DLD1 (cell line): Measurements from ENCODE around the gene RNF187.

Experiments
- in situ Hi-C: cut with HindIII; loops from 2 replicates; pipeline ENCODE4 v1.10.0; 2017; ENCODE audit warnings: low sequenced_read_pairs

Gene RNF187

GRCh38 chr1:228507961-228508652 is 20.9 kb downstream of the RNF187 start:
- in situ Hi-C loops = no loop called here

DNA sequence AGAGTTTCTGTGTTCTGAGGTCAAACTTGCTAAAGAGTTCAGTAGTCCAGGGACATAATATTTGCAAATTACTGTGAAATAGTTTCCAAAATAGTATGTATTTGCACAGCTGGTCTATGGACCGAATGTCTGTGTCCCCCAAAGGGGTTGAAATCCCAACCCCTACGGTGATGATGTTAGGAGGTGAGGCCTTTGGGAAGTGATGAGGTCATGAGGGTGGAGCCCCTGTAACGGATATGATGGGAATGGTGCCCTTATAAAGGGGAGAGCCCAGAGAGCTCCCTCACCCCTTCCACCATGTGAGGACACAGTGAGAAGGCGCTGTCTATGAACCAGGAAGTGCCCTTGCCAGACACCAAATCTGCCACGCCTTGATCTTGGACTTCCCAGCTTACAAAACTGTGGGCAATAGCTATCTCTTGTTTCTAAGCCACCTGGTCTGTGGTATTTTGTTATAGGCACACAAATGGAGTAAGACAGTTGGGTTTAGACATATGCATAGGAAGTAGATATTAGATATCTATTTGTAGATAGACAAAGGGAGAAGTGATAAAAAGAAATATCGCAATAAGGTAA is 21.7 kb downstream of the RNF187 start:
- in situ Hi-C loops = no loop called here

DNA sequence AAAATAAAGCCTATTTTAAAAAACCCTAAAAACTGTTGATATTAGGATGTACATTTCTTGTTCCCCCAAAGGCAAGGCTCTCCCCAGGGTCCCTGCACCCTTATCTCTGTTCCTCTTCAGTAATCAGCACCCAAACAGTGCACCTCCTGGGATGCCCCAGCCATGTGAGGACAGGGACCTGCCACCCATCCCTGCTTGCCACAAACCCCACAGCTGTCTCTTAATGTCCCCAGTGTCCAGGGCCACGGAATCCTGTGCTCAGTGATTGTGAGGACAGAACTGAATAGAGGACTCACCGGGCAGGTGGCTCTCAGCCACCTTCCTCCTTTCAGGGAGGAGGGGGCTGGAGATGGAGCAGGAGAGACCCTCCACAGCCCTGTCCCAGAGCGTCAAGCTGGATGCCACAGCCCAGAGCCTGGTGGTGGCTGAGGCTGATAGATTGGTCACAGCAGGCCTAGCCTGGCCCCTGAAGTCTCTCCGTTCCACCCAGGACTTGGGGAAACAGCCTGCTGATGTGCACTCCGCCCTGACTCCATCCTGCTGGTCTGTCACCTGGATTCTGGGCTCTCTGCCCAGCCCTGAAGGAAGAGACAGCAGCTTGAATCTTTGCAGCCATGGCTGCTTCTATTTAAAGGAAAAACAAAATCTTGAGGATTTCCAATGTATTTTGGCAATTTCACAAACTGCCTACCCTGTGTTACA is 23.1 kb downstream of the RNF187 start:
- in situ Hi-C loops = no loop called here

GRCh38 chr1:228510803-228511413 is 23.7 kb downstream of the RNF187 start:
- in situ Hi-C loops = no loop called here

GRCh38 chr1:228511546-228512445 is 24.6 kb downstream of the RNF187 start:
- in situ Hi-C loops = no loop called here

- in situ Hi-C loops = no loop called here
Observed at GRCh38 chr1:228512781-228513198, 25.6 kb downstream of the RNF187 start.

DNA sequence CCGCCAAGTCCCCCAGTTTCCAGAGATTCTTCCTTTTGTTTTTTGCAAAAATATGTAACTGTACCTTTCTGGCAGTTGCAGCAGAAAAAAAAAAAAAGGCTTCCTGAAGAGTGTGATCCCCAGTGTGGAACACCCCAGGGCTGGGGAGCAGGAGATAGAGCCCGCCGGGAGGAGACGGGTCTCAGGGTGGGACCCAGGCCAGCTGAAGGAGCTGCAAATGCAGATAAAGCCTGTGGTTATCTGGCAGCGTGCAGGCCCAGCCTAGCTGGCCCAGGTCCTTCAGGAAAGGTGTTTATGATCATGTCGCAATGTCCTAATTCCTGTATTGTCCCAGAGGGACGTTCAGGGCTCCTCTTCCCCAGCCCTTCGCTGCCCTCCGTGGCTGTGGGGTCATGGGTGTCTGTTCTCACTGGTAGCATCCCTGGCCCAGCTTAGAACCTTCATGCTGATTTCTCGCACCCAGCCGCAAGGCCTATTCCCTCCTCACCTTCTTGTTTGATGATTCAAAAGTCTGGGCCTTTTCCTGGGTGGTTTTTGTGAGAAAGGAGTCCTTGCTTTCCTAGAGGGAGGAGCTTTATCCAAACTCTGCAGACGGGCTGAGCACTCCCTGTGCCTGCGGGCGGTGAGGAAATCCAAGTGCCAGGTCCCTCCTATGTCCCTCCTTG is 26.2 kb downstream of the RNF187 start:
- in situ Hi-C loops = no loop called here

DNA sequence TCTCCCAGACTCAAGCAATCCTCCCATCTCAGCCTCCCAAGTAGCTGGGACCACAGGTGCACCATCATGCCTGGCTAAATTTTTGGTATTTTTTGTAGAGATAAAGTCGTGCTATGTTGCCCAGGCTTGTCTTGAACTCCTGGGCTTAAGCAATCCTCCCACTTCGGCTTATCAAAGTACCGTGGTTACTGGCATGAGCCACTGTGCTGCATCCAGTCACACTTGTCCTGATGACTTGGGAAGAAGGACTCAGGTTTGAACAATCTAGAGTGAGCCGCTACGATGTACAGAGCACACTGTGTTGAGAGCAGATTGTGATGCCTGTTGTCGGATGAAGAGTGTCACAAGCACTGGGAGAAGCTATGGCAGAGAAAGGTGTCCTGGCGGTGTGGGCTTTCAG is 27.2 kb downstream of the RNF187 start:
- in situ Hi-C loops = no loop called here

DNA sequence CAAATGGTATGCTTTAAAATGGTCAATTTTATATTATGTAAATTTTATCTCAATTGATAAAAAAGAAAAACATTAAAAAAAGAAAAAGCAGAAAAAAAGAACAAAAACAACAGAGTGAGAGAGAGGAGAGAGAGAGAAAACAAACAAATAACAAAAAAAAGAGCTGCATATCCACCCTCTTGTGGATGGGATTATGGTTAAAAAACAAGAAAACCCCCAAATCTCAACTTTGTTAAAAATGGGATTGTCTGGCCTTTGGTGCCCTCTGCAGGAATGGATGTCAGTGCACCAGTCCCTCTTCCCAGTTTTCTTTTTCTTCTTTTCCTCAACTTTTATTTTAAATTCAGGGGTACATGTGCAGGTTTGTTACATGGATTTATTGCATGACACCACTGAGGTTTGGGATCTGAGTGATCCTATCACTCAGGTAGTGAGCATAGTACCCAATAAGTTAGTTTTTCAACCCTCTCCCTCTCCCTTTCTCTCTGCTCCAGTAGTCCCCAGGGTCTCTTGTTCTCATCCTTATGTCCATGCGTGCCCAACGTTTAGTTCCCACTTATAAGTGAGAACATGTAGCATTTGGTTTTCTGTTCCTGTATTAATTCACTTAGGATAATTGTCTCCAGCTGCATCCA is 28.1 kb downstream of the RNF187 start:
- in situ Hi-C loops = no loop called here

DNA sequence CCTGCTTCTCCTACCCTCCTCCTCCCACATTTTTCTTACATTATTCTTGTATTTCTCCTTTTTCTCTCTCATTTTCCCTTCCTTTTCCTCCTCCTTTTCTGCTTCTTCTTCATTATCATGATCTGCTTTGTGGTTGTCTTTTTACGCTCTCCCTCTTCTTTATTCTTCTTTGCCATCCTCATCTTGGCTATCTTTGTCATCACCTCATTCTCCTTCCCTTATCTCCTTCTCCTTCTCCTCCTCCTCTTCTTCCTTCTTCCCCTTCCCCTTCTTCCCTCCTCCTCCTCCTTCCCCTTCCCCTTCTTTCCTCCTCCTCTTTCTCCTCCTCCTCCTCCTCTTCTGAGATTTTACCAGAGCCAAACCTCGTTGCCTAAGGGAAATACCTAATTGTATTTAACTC is 30.5 kb downstream of the RNF187 start:
- in situ Hi-C loops = no loop called here

GRCh38 chr1:228527596-228527995 is 40.4 kb downstream of the RNF187 start:
- in situ Hi-C loops = no loop called here

DNA sequence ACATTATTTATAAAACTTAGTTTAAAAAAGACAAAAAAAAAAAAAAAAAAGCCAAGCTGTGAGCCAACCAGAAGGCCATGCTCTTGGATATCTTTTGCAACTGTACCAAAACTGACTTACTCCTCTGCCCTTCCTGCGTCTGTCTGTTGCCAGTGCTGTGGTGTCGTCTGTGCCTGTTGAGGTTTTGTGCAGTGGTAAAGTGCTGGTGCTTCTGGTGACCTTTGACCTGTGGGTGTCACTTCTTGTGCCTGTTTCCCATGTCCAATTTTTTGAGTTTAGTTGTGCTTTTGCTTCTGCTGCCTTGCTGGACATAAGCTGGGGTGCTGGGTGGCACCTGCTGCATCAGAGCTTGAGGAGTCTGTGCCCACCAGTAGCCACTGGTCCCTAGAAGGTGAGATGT is 41.4 kb downstream of the RNF187 start:
- in situ Hi-C loops = no loop called here

DNA sequence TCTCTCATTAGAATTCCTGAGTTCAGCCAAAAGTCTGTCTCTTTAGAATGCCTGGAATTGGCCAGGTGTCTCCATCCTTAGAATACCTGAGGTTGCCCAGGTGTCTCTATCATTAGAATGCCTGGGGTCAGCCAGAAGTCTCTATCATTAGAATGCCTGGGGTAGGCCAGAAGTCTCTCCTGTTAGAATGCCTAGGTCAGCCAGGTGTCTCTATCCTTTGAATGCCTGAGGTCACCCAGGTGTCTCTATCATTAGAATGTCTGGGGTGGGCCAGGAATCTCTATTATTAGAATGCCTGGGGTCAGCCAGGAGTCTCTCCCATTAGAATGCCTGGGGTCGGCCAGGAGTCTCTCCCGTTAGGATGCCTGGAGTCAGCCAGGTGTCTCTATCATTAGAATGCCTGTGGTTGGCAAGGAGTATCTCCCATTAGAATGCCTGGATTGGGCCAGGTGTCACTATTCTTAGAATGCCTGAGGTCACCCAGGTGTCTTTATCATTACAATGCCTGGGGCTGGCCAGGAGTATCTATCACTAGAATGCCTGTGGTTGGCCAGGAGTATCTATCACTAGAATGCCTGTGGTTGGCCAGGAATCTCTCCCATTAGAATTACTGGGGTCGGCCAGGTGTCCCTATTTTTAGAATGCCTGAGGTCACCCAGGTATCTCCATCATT is 43.0 kb downstream of the RNF187 start:
- in situ Hi-C loops = no loop called here

DNA sequence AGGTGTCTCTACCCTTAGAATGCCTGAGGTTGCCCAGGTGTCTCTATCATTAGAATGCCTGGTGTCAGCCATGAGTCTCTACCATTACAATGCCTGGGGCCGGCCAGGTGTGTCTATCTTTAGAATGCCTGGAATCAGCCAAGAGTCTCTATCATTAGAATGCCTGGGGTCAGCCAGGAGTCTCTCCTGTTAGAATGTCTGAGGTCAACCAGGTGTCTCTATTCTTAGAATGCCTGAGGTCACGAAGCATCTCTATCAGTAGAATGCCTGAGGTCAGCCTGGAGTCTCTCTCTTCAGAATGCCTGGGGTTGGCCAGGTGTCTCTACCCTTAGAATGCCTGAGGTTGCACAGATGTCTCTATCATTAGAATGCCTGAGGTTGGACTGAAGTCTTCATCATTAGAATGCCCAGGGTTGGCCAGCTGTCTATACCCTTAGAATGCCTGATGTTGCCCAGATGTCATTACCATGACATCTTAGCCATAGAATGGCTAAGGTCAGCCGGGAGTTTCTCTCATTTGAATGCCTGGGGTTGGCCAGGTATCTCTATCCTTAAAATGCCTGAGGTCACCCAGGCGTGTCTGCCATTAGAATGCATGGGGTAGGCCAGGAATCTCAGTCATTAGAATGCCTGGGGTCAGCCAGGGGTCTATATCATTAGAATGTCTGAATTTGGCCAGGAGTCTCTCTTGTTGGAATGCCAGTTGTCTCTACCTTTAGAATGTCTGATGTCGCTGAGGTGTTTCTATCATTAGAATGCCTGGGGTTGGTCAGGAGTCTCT is 44.0 kb downstream of the RNF187 start:
- in situ Hi-C loops = no loop called here

DNA sequence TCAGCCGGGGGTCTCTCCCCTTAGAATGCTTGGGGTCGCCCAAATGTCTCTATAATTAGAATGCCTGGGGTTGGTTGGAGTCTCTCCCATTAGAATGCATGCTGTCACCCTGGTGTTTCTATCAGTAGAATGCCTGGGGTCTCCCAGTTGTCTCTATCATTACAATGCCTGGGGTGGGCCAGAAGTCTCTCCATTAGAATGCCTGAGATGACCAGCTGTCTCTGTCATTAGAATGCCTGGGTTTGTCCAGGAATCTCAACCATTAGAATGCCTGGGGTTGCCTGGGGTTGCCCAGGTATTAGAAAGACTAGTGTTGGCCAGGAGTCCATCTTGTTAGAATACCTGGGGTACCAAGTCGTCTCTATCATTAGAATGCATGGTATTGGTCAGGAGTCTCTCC is 51.6 kb downstream of the RNF187 start:
- in situ Hi-C loops = no loop called here

GRCh38 chr1:228540161-228540917 is 53.2 kb downstream of the RNF187 start:
- in situ Hi-C loops = no loop called here

DNA sequence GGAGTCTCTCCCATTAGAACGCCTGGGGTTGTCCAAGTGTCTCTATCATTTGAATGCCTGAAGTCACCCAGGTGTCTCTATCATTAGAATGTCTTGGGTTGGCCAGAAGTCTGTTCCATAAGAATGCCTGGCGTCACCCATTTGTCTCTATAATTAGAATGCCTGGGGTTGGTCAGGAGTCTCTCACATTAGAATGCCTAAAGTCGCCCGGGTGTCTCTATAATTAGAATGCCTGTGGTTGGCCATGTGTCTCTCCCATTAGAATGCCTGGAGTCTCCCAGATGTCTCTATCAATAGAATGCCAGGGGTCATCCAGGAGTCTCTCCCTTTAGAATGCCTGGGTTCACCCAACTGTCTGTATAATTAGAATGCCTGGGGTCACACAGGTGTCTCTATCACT is 54.5 kb downstream of the RNF187 start:
- in situ Hi-C loops = no loop called here

- in situ Hi-C loops = no loop called here
Observed at GRCh38 chr1:228542376-228542775, 55.2 kb downstream of the RNF187 start.
